TTC549 (cell line): ENCODE measurements around the gene ULBP2.
"Not testable (repeated sequence)": the region's sequence is repeated elsewhere in the genome, so short reads cannot be mapped to it uniquely, and the experiment has no call there.

Experiments
- FAIRE-seq: peaks from 2 replicates; lab custom pipeline; 2012; peaks lifted over from hg19 to GRCh38; lab: Jason Lieb, UNC

The ULBP2 gene

DNA sequence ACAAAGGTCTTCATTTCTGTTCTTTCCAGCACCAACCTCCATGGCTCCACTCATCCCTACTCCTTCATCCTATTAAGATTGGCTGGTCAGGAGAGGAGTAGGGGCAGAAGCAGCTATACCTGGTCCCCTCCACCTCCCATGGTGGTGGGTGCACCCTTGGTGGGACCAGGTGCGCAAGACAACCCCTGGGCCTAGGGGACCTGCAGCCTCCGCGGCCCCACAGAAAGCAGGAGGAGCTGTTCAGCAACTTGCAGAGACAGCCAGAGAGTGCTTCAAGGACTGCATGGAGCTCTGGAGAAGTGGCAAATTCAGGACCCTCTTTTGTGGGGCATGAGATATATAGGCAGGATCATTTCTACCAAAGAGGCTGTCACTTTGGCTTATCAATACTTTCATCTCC lies 9.8 kb downstream of the ULBP2 start:
- FAIRE-seq, result no peak

DNA sequence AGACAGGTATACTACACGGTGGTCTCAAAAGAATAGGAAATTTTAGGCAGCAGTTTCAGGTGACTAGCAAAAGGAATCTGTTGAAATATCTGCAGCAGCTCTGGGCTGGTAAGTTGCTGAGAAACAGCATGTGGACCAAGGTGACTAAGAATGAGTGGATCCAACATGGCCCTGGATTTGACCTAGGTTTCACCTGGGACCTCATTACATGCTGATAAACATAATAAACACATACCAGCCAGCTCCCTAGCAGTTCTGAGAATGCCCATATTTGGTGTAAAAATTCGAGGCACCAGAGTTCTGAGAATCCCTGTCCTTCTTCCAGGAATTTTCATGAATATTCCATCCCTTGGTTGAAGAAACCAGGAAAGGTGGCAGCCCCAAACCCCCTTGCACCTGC lies 11.6 kb downstream of the ULBP2 start:
- FAIRE-seq, result not testable (repeated sequence)

DNA sequence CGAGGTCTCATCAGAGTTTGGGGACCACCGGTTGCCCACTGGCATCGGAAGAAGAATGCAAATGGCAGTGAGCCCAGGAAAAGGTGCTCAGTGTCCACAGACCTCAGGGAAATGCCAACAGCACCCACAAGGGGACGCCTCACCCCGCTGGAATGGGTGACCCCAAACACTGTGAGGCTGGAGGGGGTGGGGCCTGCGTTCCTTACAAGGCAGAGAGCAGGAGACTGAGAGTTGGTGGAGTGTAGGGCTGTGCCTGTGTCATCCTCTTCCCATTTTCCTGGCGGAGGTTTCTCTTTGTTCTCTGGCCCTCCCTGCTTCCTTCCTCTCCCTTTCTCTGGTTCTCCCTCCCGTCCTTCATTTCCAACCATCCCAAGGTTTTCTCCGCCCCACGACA lies 12.1 kb downstream of the ULBP2 start:
- not testable (repeated sequence) for FAIRE-seq

DNA sequence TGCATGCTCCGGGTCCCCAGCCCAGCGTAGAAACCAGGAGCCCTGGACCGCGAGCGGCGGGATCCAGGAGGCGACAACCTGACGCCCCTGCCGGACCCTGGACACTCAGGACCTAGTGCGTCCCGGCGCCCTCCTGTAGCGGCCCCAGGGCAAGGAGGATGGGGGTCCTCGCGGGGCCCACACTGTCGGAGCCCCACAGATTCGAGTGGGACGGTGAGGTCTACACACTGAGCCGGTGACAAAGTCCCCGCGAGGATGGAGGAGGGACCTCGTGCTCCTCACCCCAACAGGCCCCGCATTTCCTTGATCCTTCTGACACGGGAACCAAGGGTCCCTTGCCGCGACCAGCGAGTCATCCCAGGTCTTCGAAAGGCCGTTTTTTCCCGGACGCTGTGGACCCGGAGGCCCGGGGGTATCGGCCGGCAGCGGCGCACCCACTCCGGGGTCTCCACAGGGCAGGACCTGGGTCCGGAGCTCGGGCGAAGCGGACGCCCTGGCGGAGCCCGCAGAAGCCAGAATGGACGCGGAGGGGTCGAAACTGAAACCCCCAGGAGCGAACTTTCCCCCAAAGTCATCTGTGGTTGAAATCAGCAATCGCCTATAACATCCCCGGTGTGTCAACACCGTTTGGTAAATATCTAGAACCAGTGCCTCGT lies 12.6 kb downstream of the ULBP2 start:
- FAIRE-seq, result not testable (repeated sequence)

DNA sequence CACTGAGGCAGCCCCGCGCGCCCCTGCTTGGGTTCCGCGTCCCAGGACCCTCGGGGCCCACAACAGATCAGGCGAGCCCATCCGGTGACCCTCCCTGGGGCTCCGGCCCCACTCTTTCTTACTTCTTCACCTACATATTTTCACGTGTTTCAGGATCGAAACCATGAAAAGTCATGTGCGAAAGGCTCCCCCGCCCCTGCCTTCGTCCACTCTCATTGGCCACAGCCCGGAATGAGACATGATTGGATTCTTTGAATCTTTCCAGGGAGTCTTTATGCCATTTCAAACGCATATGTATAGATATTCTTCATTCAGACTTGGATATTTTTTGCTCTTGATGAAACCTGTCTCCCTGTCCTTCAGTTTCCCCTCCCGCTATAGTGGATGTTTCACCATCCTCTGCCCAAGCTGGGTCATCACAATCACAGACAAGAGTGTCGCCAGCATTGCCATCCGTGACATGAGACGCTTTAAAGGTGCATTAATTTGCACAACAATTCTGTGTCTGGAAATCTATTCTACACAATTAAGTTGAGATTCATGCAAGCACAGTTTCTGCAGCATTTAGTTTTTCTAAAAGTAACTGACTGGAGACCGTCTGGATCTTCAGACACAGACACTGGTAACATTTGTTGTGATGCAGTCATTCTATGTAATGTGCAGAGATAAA lies 13.3 kb downstream of the ULBP2 start:
- not testable (repeated sequence) for FAIRE-seq

DNA sequence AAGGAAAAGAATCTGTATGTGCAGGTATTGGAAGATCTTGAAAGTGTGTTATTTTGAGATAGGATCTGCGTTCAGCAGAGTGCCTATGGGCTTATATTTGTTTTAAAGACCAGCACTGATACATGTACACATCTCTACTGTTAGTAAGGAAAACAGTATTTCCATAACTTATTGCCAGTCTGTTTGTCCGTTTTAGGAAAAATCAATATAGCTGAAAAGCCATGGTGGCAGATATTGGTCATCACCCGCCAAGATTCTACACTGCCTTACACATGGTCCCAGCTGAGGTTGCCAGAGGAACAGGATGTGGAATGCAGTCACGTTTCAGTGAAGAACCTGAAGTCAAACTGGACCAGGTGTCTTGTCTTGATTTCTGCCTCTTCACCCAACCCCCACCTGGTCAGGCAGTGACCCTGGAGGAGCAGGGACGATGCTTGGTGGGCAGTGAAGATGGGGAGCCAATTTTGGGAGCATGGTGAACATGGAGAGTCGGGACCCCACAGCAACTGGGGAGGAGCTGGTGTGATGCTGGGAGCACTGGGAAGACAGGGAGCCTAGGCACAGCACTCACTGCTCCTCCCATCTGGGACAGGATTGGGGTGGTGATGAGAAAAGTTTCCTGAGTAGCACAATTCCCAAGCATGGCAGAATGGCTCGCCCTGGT lies 14.0 kb downstream of the ULBP2 start:
- not testable (repeated sequence) for FAIRE-seq

DNA sequence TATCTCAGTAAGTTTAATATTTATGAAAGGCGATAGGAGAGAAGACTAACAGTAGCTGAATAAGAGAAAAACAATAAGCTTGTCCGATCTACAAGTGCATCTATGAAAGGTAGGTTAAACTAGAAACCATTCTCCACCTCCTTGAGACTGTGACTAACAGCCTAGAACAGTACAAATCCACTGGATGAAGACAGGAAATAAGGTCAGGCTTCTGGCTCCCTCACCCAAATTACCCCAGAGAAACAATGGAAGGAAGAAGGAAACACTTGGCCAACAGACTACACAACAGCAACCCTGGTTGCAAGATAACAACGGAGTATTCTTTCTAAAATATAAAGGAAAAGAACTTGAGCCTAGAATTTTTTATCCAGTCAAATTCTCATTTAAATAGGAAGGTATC lies 16.3 kb downstream of the ULBP2 start:
- not testable (repeated sequence) for FAIRE-seq

DNA sequence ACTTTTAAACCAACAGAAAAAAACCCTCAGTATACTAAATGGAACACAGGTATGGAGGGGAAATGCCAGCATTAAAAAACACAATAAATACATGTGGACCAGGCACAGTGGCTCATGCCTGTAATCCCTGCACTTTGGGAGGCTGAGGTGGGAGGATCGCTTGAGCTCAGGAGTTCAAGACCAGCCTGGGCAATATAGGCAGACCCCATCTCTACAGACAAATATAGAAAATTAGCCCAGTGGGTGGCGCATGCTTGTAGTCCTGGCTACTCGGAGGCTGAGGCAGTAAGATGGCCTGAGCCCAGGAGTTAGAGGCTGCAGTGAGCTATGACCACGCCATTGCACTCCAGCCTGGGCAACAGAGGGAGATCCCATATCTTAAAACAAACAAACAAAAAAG lies 18.0 kb downstream of the ULBP2 start:
- not testable (repeated sequence) for FAIRE-seq

DNA sequence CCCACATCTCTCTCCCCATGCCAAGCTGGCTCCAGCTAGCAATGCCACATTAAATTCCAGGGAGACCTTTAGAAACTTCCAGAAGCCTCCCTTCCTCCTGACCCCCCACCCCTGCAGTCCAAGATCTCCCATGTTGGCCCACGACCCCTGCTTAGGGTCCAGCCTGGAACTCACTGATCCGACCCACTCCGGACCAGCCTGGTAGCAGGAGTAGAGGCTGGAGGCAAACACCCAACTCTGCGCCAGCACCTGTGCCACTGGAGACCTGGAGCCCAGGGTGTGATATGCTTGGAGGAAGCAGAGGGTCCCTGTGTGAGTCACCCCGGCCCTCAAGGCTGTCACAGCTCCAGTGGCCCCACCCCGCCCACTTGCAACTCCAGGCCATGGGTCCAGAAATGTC lies 18.7 kb downstream of the ULBP2 start:
- no peak for FAIRE-seq

DNA sequence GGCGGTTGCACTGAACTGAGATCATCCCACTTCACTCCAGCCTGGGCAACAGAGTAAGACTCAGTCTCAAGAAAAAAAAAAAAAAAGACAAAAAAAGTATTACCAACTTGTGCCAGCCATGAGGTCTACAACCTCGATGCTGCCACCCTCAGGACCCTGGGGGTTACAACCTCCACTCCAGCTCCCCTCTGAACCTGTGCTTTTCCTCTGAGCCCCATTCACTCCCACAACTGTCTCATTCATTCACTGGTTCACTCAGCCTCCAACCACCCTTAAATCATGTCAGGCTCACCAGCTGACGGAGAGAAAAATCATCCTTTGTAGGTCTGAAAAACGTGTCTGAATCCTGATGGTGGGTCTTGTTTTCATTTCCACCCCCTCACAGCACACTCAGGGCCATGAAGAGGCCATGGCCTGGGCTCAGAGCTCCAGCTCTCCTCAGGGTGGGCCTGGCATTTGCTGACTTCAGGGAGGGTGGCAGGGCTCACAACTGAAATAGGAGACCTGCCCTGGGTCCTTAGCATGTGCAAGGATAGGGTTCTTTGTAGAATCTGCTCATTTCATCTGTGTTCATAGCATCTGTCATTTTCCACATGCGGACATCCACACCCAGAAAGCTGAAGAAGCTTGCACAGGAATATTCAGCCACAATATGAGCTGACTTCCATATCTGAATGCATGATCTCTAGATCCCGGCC lies 20.1 kb downstream of the ULBP2 start:
- FAIRE-seq, result no peak

DNA sequence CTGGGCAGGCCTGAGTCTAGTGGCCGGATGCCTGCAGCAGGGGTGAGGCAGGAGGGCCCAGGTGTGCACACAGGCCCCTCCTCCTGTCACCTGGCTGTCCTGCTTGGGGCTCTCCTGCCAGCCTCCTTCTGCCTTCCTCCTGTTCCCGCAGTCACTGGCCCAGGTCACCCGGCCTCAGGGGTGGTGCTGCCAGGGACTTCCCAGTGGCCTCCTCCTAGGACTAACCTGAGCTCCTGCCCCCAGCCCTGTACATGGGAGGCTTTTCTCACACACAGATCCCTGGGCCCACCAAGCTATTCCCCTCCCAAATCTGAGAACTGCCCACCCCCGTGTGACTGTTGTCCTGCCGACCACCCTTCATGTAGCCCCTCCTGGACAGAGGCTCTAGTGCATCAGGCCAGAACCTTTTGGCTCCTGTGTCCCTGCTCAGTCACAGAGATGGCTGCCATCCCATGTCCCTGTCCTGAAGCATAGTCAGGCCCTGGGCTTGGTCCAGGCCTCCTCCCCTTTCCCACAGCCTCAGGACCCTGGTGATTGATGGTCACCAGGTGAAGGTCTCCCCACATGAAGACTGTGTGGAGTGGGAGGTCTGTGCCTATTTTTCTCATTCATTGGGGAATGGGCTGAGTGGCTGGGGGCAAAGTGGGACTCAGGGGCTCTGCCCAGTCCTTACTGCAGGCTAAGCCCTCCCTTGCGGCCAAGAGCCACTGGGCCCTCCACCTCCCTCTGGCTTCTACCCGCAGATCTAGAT lies 20.8 kb downstream of the ULBP2 start:
- FAIRE-seq, result no peak

DNA sequence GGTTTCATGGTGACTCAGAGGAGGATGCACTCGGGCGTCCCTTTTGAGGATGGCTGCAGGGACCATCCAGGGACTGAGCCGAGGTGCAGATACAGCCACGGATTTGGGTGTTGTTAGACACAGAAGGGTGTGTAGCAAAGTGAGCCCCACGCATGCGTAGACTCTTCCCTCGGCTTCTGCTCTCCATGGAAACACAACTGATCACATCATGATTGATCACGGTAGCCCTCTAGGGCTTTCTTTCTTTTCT lies 21.3 kb downstream of the ULBP2 start:
- no peak for FAIRE-seq

DNA sequence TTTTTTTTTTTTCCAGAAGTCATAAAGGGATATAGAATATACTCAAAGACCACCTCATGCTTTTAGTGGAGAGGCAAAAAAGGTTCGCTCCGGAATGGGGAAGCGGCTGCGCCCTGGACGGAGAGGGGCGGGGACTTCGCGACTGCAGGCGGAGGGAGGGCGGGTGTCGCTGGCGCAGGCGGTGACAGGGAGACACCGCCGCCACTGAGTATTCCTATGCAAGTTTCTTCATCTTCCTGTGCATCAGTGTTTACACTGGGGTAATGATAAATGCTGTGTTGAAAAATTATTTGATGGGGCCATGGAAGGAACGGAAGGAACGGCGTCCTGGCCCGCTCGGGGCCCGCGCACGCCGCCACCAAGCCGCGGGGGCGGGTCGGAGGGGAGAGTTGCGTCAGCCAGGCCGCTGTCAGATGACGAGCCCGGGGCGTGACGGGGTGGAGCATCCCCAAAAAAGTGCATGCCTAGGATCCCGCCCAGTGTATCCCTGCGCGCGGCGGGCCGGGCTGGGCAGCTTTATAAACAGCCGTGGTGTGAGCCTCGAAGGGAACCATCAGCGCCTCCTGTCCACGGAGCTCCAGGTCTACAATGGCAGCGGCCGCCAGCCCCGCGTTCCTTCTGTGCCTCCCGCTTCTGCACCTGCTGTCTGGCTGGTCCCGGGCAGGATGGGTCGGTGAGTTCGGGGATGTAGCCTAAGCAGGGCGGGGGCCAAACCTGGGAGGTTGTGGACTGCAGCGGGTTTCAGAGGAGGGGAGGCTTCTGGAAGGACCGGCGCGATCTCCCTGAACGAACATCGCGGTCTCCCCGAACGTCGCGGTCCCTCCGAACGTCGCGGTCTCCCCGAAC lies 21.9 kb downstream of the ULBP2 start, which contains the start of gene ULBP1:
ULBP1 (plus strand) TSS at position 482 of the 846 bp plus-strand sequence; CDS start at position 589, 107 bp downstream.
- no peak for FAIRE-seq

DNA sequence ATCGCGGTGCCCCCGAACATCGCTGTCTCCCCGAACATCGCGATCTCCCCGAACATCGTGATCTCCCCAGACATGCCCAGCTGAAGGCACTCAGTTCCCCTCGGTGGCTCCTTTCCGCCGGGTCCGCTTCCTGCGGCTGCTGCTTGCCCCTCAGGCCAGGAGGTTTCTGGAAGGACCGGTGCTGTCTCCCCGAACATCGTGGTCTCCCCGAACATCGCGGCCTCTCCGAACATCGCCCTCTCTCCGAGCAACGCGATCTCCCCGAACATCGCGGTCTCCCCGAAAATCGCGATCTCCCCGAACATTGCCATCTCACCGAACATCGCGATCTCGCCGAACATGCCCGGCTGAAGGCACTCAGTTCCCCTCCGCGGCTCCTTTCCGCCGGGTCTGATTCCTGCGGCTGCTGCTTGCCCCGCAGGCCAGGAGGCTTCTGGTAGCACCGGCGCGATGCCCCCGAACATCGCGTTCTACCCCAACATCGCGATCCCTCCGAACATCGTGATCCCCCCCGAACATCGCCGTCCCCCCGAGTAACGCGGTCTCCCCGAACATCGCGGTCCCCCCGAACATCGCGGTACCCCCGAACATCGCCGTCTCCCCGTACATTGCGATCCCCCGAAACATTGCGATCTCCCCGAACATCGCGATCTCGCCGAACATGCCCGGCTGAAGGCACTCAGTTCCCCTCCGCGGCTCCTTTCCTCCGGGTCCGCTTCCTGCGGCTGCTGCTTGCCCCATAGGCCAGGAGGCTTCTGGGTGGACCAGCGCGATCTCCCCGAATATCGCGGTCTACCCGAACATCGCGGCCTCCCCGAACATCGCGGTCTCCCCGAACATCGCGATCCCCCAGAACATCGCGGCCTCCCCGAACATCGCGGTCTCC lies 22.7 kb downstream of the ULBP2 start:
- FAIRE-seq, result no peak

DNA sequence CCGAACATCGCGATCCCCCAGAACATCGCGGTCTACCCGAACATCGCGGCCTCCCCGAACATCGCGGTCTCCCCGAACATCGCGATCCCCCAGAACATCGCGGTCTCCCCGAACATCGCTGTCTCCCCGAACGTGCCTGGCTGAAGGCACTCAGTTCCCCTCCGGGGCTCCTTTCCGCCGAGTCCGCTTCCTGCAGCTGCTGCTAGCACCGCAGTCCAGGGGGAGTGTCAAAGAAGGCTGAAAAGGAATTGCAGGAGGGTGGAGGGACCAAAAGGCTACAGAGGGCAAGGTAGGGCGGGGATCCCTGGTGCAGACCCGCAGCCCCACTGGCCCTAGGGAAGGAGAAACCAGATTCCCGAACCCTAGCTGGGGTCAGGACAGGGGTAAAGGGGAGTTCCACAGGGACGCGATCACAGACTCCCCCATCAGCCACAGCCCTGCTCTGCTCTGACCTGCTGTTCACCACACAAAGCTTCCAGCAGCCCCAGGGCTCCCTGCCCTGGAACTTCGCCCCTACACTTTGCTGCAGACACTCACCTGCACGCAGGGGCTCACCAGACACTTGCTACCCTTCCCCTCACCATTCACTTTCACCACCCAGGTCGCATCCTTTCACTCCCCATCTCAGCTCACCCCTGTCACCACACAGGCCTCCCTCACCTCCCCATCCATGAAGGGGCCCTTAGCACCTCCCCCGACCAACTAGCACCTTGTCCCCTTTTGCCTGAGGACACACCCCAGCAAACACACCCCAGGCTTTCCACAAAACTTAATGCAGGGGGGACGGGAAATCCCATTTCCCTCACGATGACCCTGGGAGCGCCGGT lies 23.6 kb downstream of the ULBP2 start:
- no peak for FAIRE-seq

DNA sequence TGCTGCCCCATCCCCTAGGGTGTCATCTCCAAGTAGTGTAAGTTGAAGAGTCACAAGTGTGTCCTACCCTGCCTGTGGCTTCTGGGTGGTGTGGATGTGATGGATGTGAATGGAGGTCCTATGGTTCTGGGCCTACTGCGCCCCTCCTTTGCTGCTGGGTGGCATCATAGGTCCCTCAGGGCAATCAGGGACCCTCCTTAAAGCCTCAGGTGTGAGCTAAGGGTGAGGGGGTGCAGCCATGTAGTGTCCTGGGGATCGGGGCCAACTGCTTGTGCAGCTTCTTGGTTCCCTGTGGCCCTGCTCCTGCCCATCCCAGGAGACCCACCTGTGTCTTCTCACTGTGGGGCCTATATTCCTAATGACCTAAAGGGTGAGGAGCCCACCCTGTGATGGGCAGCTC lies 24.5 kb downstream of the ULBP2 start:
- not testable (repeated sequence) for FAIRE-seq

DNA sequence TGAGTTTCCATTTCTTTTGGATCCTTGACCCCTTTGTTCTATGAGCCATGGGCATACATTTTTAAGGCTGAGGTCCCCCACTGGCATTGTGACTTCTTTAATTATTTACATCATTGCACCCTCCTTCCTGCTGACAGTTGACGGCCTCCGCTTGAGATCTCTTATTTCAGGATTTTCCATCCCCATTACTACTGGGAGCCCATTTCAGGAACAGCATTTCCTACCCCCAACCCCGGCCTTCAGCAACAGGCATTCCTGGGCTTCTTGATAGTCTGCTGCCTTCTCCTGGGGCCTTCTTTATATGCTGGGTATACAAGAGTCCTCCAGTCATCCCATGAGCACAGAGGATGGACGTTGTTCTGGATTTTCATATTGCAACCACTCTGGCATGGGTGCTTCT lies 25.8 kb downstream of the ULBP2 start:
- no peak for FAIRE-seq

DNA sequence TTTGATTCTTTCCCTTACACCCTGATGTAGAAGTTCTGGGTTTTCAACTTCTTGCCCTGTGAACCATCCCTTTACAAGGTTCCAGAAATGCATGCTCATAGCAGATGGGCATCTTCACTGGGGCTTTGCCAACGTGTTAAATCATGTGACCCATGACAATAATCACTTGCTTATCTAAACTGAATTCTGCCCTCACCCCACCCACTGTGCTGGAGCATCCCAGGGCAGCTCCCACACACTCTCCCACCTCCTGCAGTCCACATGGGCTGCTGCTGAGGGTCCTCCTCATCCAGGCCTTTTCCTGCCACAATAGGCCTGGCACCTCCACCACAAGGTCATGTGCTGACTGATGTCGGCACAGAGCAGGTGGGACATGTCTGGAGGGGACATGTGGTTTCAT lies 26.2 kb downstream of the ULBP2 start:
- not testable (repeated sequence) for FAIRE-seq

DNA sequence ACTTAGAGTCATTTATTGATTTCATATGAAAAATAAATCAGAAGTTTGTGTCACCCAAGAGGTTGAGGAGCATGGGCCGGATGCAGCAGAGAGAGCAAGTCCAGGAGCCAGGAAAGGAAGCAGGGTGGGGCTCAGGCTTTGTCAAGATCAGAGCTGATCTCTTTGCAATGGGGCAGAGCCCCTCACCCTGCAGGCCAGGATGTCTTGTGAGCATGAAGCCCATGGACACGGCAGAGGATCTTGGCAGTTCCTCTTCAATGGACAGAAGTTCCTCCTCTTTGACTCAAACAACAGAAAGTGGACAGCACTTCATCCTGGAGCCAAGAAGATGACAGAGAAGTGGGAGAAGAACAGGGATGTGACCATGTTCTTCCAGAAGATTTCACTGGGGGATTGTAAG lies 27.1 kb downstream of the ULBP2 start:
- not testable (repeated sequence) for FAIRE-seq

DNA sequence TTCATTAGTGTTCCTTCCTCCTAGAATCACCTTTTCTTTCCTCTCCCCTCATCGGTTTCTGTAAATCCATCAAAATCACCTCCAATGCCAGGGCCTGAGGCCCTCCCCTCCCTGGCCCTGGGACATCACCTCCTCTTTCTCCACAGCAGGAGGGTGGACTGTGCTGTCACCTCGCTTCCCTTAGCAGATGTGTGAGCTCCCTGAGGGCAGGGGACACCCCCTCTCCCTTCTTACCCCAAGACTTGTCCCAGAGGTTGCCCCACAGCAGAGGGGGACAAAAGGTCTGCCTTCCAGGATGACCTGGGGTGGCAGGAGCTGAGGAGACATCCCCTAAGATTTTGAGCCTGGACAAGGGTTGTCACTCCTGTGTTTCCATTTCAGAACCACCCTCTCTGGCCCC lies 27.8 kb downstream of the ULBP2 start:
- FAIRE-seq, result no peak
